HEK293T (cell line): ENCODE measurements around the gene MYOM3.

Experiments used
- ARNT ChIP-seq: fragments of 450-650 bp; IDR thresholded peaks from 2 replicates; pipeline ENCODE4 v1.6.1; 2017; ENCODE audit warnings: mild to moderate bottlenecking
- ELF4 ChIP-seq: fragments of 450-650 bp; IDR thresholded peaks from 2 replicates; pipeline ENCODE4 v1.6.1; 2017; ENCODE audit warnings: antibody characterized with exemption
- FOXA1 ChIP-seq: fragments of 450-650 bp; IDR thresholded peaks from 2 replicates; pipeline ENCODE4 v1.6.1; 2016; ENCODE audit warnings: mild to moderate bottlenecking
- FOXK2 ChIP-seq: fragments of 450-650 bp; IDR thresholded peaks from 2 replicates; pipeline ENCODE4 v1.6.1; 2016; ENCODE audit warnings: mild to moderate bottlenecking
- L3MBTL2 ChIP-seq: fragments of 450-650 bp; conservative IDR thresholded peaks from 2 replicates; pipeline ENCODE4 v1.6.1; 2016; ENCODE audit warnings: mild to moderate bottlenecking
- SP1 ChIP-seq: fragments of 450-650 bp; IDR thresholded peaks from 2 replicates; pipeline ENCODE4 v1.6.1; 2017
- SUZ12 ChIP-seq: fragments of 450-650 bp; IDR thresholded peaks from 2 replicates; pipeline ENCODE4 v1.6.1; 2016; ENCODE audit warnings: mild to moderate bottlenecking
- ZNF384 ChIP-seq: fragments of 450-650 bp; IDR thresholded peaks from 2 replicates; pipeline ENCODE4 v1.6.1; 2016

GRCh38 chr1:24155011-24155782 is 43.3 kb upstream of the MYOM3 start:
- TF ChIP-seq L3MBTL2 (no peak), SUZ12 (no peak), SP1 (no peak), FOXA1 (no peak), ZNF384 (no peak), FOXK2 (no peak), ELF4 (no peak), ARNT (no peak)
